Diencephalon (tissue), 1 donor: Measurements from ENCODE around the gene ITGB8. TPM values are rescaled to one million over a fixed set of nuclear protein-coding genes. Genes with fewer than 3 reads are reported as not detected.

Source experiments
- small RNA-seq: library from RNA; depleted of rRNA; stranded (forward); fragments of <200 nt; gene quantifications from one replicate; pipeline ENCODE3, GENCODE V24; 2014
- total RNA-seq: library from RNA; depleted of rRNA; stranded (reverse); fragments of >200 nt; gene quantifications from one replicate; pipeline ENCODE4 v1.2.3, GENCODE V29; 2014

ITGB8 gene
- total RNA-seq = 107 TPM

DNA sequence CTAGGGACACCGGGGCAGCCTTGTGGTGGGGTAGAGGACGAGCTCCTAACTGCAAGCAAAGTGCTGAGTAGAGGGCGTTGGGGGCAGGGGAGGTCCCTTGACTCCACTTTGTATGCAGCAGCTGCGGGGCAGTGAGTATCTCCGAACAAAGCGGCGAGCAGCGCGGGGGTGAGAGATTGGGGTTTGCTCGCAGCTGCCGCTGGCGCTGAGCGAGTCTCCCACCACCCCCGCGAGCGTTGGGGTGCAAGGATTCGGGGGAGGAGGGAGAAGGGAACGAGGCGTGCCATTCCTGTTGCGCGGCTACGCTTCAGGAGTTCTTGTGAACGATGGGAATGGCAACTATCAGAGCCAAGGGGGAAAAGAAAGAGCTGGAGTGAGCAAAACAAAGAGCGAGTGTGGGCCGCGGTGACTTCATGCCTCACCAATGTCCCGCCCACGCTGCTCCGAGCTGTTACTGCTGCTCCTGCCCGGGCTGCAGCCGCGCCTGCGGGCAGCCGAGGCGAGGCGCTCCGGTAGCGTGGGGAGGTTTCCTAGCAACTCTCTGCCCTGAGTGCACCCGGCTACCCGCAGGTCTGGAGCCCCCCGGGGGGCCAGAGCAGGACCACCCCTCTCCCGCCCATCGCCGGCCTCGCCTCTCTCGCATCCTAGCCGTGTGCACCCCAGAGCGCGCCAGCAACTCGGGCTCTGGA is at the start of gene ITGB8:
Gene ITGB8, plus strand, starts transcription at position 662 of the 689 bp plus-strand sequence. CDS start 907 bp downstream, outside the sequence.

Small RNA genes lying within 50 kb of the gene (small RNA-seq; reads per million reads assigned to genes)
- not detected for gene RF00275

Other genes with a start within 250 kb of the ITGB8 start
- gene MACC1, start 113.5 kb upstream of the ITGB8 start, total RNA-seq = 0.23 TPM